GM10248 (cell line): ENCODE data around the gene ZFP69B.

ENCODE experiments used
- CTCF ChIA-PET: fragments of 300-600 bp; sonication (Branson Sonifier 250); formaldehyde crosslinking; extraction: SDS; loops from one replicate; lab custom pipeline; 2021; ENCODE audit warnings: antibody characterized with exemption; lab: Yijun Ruan, JAX
- POLR2A ChIA-PET: fragments of 350-650 bp; sonication (Branson Sonifier 250); formaldehyde crosslinking; extraction: SDS; loops from one replicate; lab custom pipeline; 2020; ENCODE audit warnings: antibody characterized with exemption; lab: Yijun Ruan, JAX
- DNase-seq: peaks from one replicate; pipeline ENCODE4 v3.0.0; 2012; ENCODE audit errors: extremely low spot score
- TF ChIP-seq, protein P1 (sequence below): IDR thresholded peaks from 2 replicates; pipeline ENCODE4 v1.5.1; 2012; ENCODE audit warnings: mild to moderate bottlenecking, low read depth; ENCODE audit errors: extremely low read depth, missing control alignments, control extremely low read depth

Gene ZFP69B

DNA sequence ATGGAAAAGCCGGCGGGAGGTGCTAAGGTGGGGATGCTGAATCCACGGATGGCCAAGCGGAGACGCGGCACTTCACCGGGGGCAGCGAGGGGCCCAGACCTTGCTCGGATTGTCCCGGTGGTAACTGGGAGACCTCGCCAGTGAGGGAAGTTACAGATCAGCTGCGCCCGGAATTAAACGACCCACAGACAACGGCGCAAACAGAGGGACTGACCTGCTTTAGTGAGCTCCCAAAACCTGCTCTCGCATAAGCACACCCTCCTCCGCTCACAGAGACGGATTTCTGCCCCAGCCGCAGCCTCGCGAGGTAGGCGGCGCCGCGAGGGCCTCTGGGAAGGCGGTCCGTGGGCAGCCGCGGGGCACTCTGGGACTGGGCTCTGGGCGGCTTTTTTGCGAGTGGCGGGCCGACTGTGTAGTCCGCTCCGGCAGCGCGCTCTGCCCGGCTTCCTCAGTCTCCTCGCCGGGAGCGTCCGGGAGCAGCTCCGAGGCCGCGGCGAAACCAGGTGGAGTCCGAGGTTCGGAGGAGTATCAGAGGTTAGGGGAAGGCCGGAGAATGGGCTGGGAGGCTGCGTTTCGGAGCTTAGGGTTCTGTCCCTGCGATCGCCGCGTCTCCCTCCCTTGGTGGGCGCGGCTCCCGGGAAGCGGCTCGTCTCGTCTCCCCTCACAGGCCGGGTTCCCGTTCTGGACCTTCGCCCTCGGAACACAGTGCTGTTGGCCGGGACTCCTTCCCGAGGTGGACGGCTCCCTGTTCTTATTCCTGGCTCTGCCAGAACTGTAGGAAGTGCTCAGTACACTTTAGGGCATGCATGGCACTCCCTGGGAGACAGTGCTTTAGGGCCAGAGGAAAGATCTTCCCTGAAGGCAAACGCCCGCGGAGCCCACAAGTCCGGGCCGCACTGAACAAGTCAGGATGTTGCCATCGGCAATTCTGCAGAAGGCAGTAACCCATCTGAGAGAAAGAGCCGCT lies 58.4 kb downstream of the ZFP69B start, which contains the start of gene EXO5:
EXO5 (plus strand) TSS at position 393 of the 967 bp plus-strand sequence. CDS start 5,778 bp downstream, outside the sequence.
- TF ChIP-seq, protein P1, sequence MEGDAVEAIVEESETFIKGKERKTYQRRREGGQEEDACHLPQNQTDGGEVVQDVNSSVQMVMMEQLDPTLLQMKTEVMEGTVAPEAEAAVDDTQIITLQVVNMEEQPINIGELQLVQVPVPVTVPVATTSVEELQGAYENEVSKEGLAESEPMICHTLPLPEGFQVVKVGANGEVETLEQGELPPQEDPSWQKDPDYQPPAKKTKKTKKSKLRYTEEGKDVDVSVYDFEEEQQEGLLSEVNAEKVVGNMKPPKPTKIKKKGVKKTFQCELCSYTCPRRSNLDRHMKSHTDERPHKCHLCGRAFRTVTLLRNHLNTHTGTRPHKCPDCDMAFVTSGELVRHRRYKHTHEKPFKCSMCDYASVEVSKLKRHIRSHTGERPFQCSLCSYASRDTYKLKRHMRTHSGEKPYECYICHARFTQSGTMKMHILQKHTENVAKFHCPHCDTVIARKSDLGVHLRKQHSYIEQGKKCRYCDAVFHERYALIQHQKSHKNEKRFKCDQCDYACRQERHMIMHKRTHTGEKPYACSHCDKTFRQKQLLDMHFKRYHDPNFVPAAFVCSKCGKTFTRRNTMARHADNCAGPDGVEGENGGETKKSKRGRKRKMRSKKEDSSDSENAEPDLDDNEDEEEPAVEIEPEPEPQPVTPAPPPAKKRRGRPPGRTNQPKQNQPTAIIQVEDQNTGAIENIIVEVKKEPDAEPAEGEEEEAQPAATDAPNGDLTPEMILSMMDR: no peak
- ChIA-PET POLR2A (interaction anchor here (1.4 kb wide), 1 partner anchor 23 kb away, joined by 3 read pairs; the partner anchor contains the start of gene ZNF684), CTCF (interaction anchor here (1.5 kb wide), 1 partner anchor 9 kb away, joined by 3 read pairs; no protein-coding TSS in a partner anchor)
- DNase-seq: peak; percentile 90
